Cerebellar nuclear complex (tissue), 1 donor: ENCODE results near the gene UMOD.

Experiments
- DNase-seq, 2 experiments: peaks; one replicate each; lab custom pipeline; 2025; lab: John Stamatoyannopoulos, UW

UMOD gene

GRCh38 chr16:20301840-20302239, 50.7 kb downstream of the UMOD start:
- DNase-seq: no peak

- no peak for DNase-seq
Measured at GRCh38 chr16:20300312-20301097, 52.0 kb downstream of the UMOD start.

DNA sequence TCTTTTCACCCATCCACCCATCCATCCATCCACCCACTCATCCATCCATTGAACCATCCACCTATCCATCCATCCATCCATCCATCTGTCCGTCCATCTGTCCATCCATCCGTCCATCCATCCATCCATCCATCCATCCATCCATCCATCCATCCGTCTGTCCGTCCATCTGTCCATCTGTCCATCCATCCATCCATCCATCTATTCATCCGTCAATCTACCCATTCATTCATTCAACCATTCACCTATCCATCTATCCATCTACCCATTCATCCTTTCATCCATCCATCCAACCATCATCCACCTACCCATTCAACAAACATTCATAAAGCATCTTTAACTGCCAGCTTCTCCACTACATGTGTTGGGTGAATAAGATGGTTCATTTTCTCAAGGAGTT, 54.1 kb downstream of the UMOD start:
- DNase-seq: no peak

GRCh38 chr16:20291208-20292206, 61.0 kb downstream of the UMOD start:
- no peak for DNase-seq

DNA sequence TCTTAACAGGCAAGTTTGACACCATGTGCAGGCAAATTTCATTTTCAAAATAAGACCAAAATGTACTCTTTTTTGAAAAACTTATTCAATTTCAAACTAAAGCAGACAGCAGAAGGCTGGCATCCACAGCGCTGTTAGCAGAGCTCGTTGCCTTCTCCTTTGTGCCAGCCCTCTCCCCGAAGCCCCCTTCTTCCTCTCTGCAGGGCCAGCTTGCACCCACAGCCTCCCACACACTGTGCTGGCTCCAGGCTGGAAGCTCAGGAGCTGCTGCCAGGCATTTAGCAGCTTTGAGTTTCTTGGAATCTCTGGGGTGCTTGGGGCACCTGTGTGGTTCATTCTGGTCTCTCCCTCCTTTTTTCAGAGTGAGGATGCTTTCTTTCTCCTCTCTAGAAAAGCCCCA, 62.9 kb downstream of the UMOD start:
- DNase-seq: no peak

DNA sequence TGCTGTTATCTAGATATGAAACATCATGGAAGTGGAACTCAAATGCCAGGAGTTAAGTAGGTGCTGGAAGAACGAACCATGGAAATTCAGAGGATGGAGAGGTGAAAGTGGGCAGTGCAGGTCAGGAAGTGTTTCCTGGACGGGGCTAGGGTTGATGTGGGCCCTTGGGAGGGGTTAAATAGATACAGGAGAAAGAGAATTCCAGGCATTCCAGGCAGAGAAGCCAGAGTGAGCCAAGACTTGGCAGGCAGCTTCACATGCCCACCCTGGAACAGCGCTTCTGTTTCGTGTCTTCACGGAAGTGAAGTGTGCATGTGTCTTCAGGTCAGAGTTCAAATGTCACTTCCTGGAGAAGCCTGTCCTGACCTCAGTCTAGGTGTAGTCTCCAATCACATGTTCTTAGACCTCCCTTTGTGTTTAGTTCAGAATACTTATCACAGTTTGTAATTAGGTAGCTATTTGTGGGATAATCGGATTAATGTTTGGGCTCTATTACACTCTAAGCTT, 66.5 kb downstream of the UMOD start:
- no peak for DNase-seq
